K562 (cell line): Measurements from ENCODE around the gene INHA. TPM values are rescaled to one million over a fixed set of nuclear protein-coding genes. Genes with fewer than 3 reads are reported as not detected.

ENCODE experiments used
- ATAC-seq: fragments of 200-7000 bp; cut with Tn5 transposase; 3 replicates; pipeline ENCODE4 v1.9.1; 2020; ENCODE audit warnings: moderate library complexity
- BruUV-seq: library from RNA; stranded (reverse); fragments of 400-500 nt; replicated peaks from 2 replicates; lab custom pipeline; 2021; lab: Mats Ljungman, UMichigan
- CTCF ChIA-PET: fragments of 300-600 bp; formaldehyde crosslinking; extraction: SDS; loops from one replicate; lab custom pipeline; 2021; ENCODE audit warnings: low intra/inter-chr PET ratio; lab: Yijun Ruan, JAX
- POLR2A ChIA-PET: fragments of 300-600, 350-650 bp; sonication (Branson Sonifier 250); formaldehyde crosslinking; extraction: SDS; loops from one replicate; lab custom pipeline; 2021; ENCODE audit warnings: antibody characterized with exemption, inconsistent platforms; lab: Yijun Ruan, JAX
- DNase-seq, 4 experiments: peaks; one replicate each; pipeline versions ENCODE4 v3.0.0 to v3.0.0-alpha.2; 2011 to 2018; ENCODE audit warnings: low spot score in 3 of 4, mixed read lengths in 3 of 4; ENCODE audit errors: extremely low read depth in 1 of 4
- FAIRE-seq: peaks from 2 replicates; lab custom pipeline; 2011; peaks lifted over from hg19 to GRCh38; lab: Jason Lieb, UNC
- H2AFZ ChIP-seq: 2 replicates; pipeline ENCODE4 v1.6.0; 2011; ENCODE audit warnings: low read depth, low read length, control low read depth, inconsistent platforms
- H3K27ac ChIP-seq: fragments of 200-600 bp; 3 replicates; pipeline ENCODE4 v1.8.0; 2011; ENCODE audit warnings: low read depth, mild to moderate bottlenecking, control low read depth, inconsistent platforms, low read length, moderate library complexity, mixed read lengths; ENCODE audit errors: extremely low read depth
- H3K27me3 ChIP-seq, 2 experiments: fragments of 300-600 bp in 1 of 2; 2 replicates in 1 of 2; 3 replicates in 1 of 2; pipeline versions ENCODE4 v1.6.0 to v1.8.0; 2011; ENCODE audit warnings: inconsistent platforms in 2 of 2, low read length in 2 of 2, mild to moderate bottlenecking in 1 of 2, mixed read lengths in 1 of 2, moderate library complexity in 1 of 2; ENCODE audit not compliant: control insufficient read depth in 2 of 2, insufficient read depth in 2 of 2
- H3K36me3 ChIP-seq: fragments of 300-600 bp; 3 replicates; pipeline ENCODE4 v1.8.0; 2011; ENCODE audit warnings: mild to moderate bottlenecking, low read length, inconsistent platforms; ENCODE audit not compliant: control insufficient read depth, insufficient read depth
- H3K4me1 ChIP-seq, 2 experiments: fragments of 200-600 bp in 1 of 2; replicated peaks in 1 of 2; 2 replicates in 1 of 2; 3 replicates in 1 of 2; pipeline versions ENCODE4 v1.5.1 to v1.8.0; 2011; ENCODE audit warnings: inconsistent platforms in 2 of 2, low read length in 2 of 2, mild to moderate bottlenecking in 1 of 2, mixed read lengths in 1 of 2, moderate library complexity in 1 of 2; ENCODE audit not compliant: control insufficient read depth in 2 of 2, insufficient read depth in 2 of 2
- H3K4me2 ChIP-seq: 2 replicates; pipeline ENCODE4 v1.6.1; 2011; ENCODE audit warnings: low read length, control low read depth, inconsistent platforms, mixed read lengths; ENCODE audit not compliant: insufficient read depth
- H3K4me3 ChIP-seq: fragments of 200-600 bp; sonication (generic), shearing (Covaris generic); 2 replicates; pipeline ENCODE4 v1.5.1; 2016; ENCODE audit warnings: control low read depth, inconsistent platforms
- H3K79me2 ChIP-seq: fragments of 200-600 bp; 3 replicates; pipeline ENCODE4 v1.8.0; 2011; ENCODE audit warnings: low read length, inconsistent platforms; ENCODE audit not compliant: control insufficient read depth, insufficient read depth
- H3K9ac ChIP-seq, 2 experiments: 2 replicates each; pipeline versions ENCODE4 v1.6.0 to v1.6.1; 2011; ENCODE audit warnings: low read depth in 2 of 2, low read length in 2 of 2, control low read depth in 1 of 2, inconsistent platforms in 1 of 2, mild to moderate bottlenecking in 1 of 2, mixed read lengths in 1 of 2; ENCODE audit not compliant: insufficient read depth in 1 of 2
- H3K9me1 ChIP-seq: one replicate; pipeline ENCODE4 v1.6.0; 2011; ENCODE audit warnings: inconsistent platforms, mild to moderate bottlenecking, low read length, moderate library complexity; ENCODE audit not compliant: control insufficient read depth, insufficient read depth
- H3K9me3 ChIP-seq: replicated peaks from 2 replicates; pipeline ENCODE4 v1.5.1; 2011; ENCODE audit warnings: low read depth, low read length, inconsistent platforms; ENCODE audit not compliant: control insufficient read depth, insufficient read depth
- H4K20me1 ChIP-seq: replicated peaks from 2 replicates; pipeline ENCODE4 v1.6.1; 2011; ENCODE audit warnings: low read length, inconsistent platforms, mixed read lengths; ENCODE audit not compliant: control insufficient read depth, insufficient read depth
- CC2D1A ChIP-seq: fragments of 450-650 bp; IDR thresholded peaks from 2 replicates; pipeline ENCODE4 v1.6.1; 2017; ENCODE audit warnings: mild to moderate bottlenecking
- ILK ChIP-seq: fragments of 450-650 bp; IDR thresholded peaks from 2 replicates; pipeline ENCODE4 v1.6.1; 2016; ENCODE audit warnings: missing genetic modification characterization, low read depth, mild to moderate bottlenecking, missing compliant biosample characterization, moderate library complexity, borderline replicate concordance
- MCM7 ChIP-seq, 2 experiments: fragments of 450-650 bp; IDR thresholded peaks; 2 replicates each; pipeline ENCODE4 v1.6.1; 2016 to 2018
- POLR2A ChIP-seq: fragments of 450-650 bp; conservative IDR thresholded peaks from 2 replicates; pipeline ENCODE4 v1.6.1; 2016
- PTBP1 ChIP-seq: fragments of 200-400 bp; formaldehyde crosslinking; IDR thresholded peaks from 2 replicates; pipeline ENCODE4 v1.6.1; 2017; ENCODE audit warnings: low read depth, low read length
- SAFB ChIP-seq: fragments of 200-400 bp; formaldehyde crosslinking; IDR thresholded peaks from 2 replicates; pipeline ENCODE4 v1.6.1; 2017; ENCODE audit warnings: low read depth, low read length, borderline replicate concordance
- SREBF2 ChIP-seq: sonication (generic); formaldehyde crosslinking; IDR thresholded peaks from 2 replicates; pipeline ENCODE4 v1.4.0; 2020; ENCODE audit warnings: mild to moderate bottlenecking, missing genetic modification reagents
- SUPT5H ChIP-seq: fragments of 450-650 bp; IDR thresholded peaks from 2 replicates; pipeline ENCODE4 v1.6.1; 2016
- TSC22D4 ChIP-seq: fragments of 450-650 bp; IDR thresholded peaks from 2 replicates; pipeline ENCODE4 v1.6.1; 2016; ENCODE audit warnings: missing genetic modification characterization, missing biosample characterization, control low read depth
- ZBTB7A ChIP-seq: IDR thresholded peaks from 2 replicates; pipeline ENCODE4 v1.6.1; 2011; ENCODE audit warnings: low read depth, mild to moderate bottlenecking, low read length, moderate library complexity, borderline replicate concordance; ENCODE audit not compliant: control insufficient read depth
- ZNF134 ChIP-seq: fragments of 250-450 bp; sonication (Bioruptor Pico); conservative IDR thresholded peaks from 2 replicates; pipeline ENCODE4 v1.4.0; 2020
- WGBS: fragments of 100-300 bp; shearing (Covaris generic); methylation state at CpG from one replicate; pipeline ENCODE4 v1.1.6; 2016; ENCODE audit warnings: low coverage, mixed read lengths; ENCODE audit not compliant: insufficient coverage; ENCODE audit errors: missing lambda C conversion rate; 5-methylcytosine and 5-hydroxymethylcytosine counted together
- in situ Hi-C: fragments of 300-500 bp; cut with MboI; formaldehyde crosslinking; loops from 4 replicates; pipeline ENCODE4 v1.15.0; 2018; ENCODE audit warnings: inconsistent platforms, mixed read lengths
- intact Hi-C: fragments of 100-400 bp; cut with micrococcal nuclease; formaldehyde crosslinking; loops from 2 replicates; pipeline ENCODE4 v1.14.2; 2022
- polyA plus RNA-seq, 8 experiments: library from polyadenylated mRNA; depleted of rRNA in 4 of 8; stranded (reverse) in 5 of 8; unstranded in 3 of 8; fragments of >200 nt; fragmentation: Nextera tagmentation in 2 of 8; fragmentation: Illumina TruSeq in 1 of 8; extraction: Ambion mirVana in 2 of 8; extraction: Trizol in 1 of 8; gene quantifications; 2 replicates each; pipeline versions ENCODE4 v1.2.1 to v1.2.3, GENCODE V29; 2011 to 2014; ENCODE audit warnings: inconsistent platforms in 1 of 8, missing spikeins in 1 of 8
- total RNA-seq, 7 experiments: library from RNA; depleted of rRNA in 6 of 7; stranded (reverse); fragments of >200 nt in 6 of 7; fragmentation: Illumina TruSeq in 2 of 7; extraction: Trizol in 2 of 7; gene quantifications; 2 replicates each; pipeline versions ENCODE4 v1.2.1 to v1.2.3, GENCODE V29; 2011 to 2021; ENCODE audit warnings: low replicate concordance in 1 of 7
- TF ChIP-seq, protein P1 (sequence below): fragments of 450-650 bp; formaldehyde crosslinking; IDR thresholded peaks from 2 replicates; pipeline ENCODE4 v1.4.0; 2022; ENCODE audit warnings: missing genetic modification characterization
- TF ChIP-seq, protein P2 (sequence below): sonication (generic); formaldehyde crosslinking; IDR thresholded peaks from 2 replicates; pipeline ENCODE4 v1.8.0; 2022; ENCODE audit warnings: mild to moderate bottlenecking, missing genetic modification reagents
- TF ChIP-seq, protein P3 (sequence below): sonication (generic); formaldehyde crosslinking; IDR thresholded peaks from 2 replicates; pipeline ENCODE4 v1.8.0; 2022; ENCODE audit warnings: missing genetic modification reagents, mild to moderate bottlenecking, borderline replicate concordance

The INHA gene
- total and polyA plus RNA-seq, 9 of the 15 experiments (the other 6 are each of a cell fraction or from before 2014, with no cell fraction given): 0.07 to 1.9 (median 0.40) TPM

DNA sequence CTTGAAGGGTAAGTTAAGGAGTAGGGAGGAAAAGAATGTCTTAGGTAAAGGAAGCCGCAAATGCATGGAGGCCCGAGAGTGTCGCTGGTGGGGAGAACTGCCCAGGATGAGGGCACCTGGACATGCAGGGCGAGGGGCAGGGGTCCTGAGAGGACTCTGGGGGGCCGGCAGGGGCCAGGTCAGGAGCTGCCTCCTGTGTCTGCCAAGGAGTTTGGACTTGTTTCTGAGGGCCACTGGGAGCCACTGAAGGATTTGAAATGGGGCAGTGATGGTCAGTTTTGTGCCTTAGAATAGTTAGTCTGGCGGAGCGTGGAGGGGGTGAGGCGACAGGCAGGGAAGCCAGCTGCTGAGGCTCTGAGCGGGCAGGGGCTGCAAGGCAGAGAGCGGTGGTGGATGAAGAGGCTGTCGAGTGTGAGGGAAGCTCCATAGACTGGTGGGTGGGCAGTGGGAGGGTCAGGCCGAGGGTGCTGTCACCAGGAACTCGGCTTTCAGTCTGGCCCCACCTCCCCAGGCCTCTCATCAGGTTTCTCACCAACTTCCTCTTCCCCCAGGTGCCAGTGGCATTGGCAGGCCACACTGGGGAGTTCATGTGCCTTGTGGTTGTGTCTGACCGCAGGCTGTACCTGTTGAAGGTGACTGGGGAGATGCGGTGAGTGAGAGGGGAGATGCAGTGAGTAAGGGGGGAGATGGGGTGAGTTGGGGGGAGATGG is 40.6 kb downstream of the INHA start:
- CTCF ChIA-PET: no interaction called here

More for the DNA sequence above, 40.6 kb downstream of the INHA start:
- Histone ChIP-seq H3K4me3 (no peak overlapping the region), H3K27me3 (no peaks in the 10 kb centered on the region), H3K27ac (no peak overlapping the region), H3K79me2 (no peaks in the 10 kb centered on the region), H3K9me3 (no peaks in the 10 kb centered on the region), H3K4me1 (peaks cover 0 to 19% of the 10 kb centered on the region in 2 experiments; a peak in 2 of 5 replicates), H4K20me1 (no peaks in the 10 kb centered on the region; the same call in 1 of the 2 replicates), H3K4me2 (no peak overlapping the region), H3K9me1 (no peaks in the 10 kb centered on the region), H2AFZ (no peak overlapping the region), H3K36me3 (no peaks in the 10 kb centered on the region), H3K9ac (no peak overlapping the region; a peak in 1 of 4 replicates)
- ATAC-seq (no peak), DNase-seq (no peak), FAIRE-seq (no peak)
- POLR2A ChIA-PET: no interaction called here
- 83% methylated on average over 11 of the region's 15 CpGs for WGBS
- no TSS peak for BruUV-seq
- intact Hi-C loops (no loop called here), in situ Hi-C loops (no loop called here)
- TF ChIP-seq MCM7 (IDR thresholded peaks at IDR 0.05) (no peak), POLR2A (no peak), CC2D1A (no peak), ZBTB7A (no peak), SUPT5H (no peak), PTBP1 (no peak), ZNF134 (CRISPR knock-in tag) (no peak), TSC22D4 (no peak), SAFB (no peak), SREBF2 (CRISPR knock-in tag) (no peak), ILK (tag) (no peak)
- TF ChIP-seq, protein P1, sequence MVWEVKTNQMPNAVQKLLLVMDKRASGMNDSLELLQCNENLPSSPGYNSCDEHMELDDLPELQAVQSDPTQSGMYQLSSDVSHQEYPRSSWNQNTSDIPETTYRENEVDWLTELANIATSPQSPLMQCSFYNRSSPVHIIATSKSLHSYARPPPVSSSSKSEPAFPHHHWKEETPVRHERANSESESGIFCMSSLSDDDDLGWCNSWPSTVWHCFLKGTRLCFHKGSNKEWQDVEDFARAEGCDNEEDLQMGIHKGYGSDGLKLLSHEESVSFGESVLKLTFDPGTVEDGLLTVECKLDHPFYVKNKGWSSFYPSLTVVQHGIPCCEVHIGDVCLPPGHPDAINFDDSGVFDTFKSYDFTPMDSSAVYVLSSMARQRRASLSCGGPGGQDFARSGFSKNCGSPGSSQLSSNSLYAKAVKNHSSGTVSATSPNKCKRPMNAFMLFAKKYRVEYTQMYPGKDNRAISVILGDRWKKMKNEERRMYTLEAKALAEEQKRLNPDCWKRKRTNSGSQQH (CRISPR knock-in tag): no peak
- TF ChIP-seq, protein P2, sequence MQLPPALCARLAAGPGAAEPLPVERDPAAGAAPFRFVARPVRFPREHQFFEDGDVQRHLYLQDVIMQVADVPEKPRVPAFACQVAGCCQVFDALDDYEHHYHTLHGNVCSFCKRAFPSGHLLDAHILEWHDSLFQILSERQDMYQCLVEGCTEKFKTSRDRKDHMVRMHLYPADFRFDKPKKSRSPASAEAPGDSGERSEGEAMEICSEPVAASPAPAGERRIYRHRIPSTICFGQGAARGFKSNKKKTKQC (CRISPR knock-in tag): no peak
- TF ChIP-seq, protein P3, sequence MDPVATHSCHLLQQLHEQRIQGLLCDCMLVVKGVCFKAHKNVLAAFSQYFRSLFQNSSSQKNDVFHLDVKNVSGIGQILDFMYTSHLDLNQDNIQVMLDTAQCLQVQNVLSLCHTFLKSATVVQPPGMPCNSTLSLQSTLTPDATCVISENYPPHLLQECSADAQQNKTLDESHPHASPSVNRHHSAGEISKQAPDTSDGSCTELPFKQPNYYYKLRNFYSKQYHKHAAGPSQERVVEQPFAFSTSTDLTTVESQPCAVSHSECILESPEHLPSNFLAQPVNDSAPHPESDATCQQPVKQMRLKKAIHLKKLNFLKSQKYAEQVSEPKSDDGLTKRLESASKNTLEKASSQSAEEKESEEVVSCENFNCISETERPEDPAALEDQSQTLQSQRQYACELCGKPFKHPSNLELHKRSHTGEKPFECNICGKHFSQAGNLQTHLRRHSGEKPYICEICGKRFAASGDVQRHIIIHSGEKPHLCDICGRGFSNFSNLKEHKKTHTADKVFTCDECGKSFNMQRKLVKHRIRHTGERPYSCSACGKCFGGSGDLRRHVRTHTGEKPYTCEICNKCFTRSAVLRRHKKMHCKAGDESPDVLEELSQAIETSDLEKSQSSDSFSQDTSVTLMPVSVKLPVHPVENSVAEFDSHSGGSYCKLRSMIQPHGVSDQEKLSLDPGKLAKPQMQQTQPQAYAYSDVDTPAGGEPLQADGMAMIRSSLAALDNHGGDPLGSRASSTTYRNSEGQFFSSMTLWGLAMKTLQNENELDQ (CRISPR knock-in tag): no peak
